Heart right ventricle (tissue), 16 donors: ENCODE measurements around the gene DYNAP. TPM values are rescaled to one million over a fixed set of nuclear protein-coding genes. Genes with fewer than 3 reads are reported as not detected.

Source experiments
- ATAC-seq, 8 donors: fragments of 200-7000 bp; cut with Tn5 transposase; one replicate each; pipeline ENCODE4 v1.9.1; 2020; ENCODE audit warnings: mild to moderate bottlenecking in 8 of 8, moderate library complexity in 8 of 8, moderate number of reproducible peaks in 1 of 8
- DNase-seq, 2 donors: peaks; one replicate each; pipeline ENCODE4 v3.0.0-alpha.2; 2020
- H3K27ac ChIP-seq, 10 donors: fragments of 200-600 bp; sonication (generic) in 2 of 10; one replicate each; pipeline versions ENCODE4 v1.5.0 to v1.8.0; 2020 to 2022; ENCODE audit warnings: mild to moderate bottlenecking in 3 of 10
- H3K27me3 ChIP-seq, 7 donors: fragments of 200-600 bp; one replicate each; pipeline ENCODE4 v1.8.0; 2021 to 2022; ENCODE audit warnings: mild to moderate bottlenecking in 2 of 7
- H3K36me3 ChIP-seq, 9 donors: fragments of 200-600 bp; sonication (generic) in 1 of 9; one replicate each; pipeline versions ENCODE4 v1.5.0 to v1.8.0; 2020 to 2022; ENCODE audit warnings: mild to moderate bottlenecking in 2 of 9
- H3K4me1 ChIP-seq, 9 donors: fragments of 200-600 bp; sonication (generic) in 1 of 9; one replicate each; pipeline versions ENCODE4 v1.5.0 to v1.8.0; 2020 to 2022; ENCODE audit warnings: mild to moderate bottlenecking in 4 of 9
- H3K4me3 ChIP-seq, 10 donors: fragments of 200-600 bp; sonication (generic) in 2 of 10; one replicate each; pipeline versions ENCODE4 v1.5.0 to v1.8.0; 2020 to 2022; ENCODE audit warnings: mild to moderate bottlenecking in 7 of 10, moderate library complexity in 2 of 10
- H3K9me3 ChIP-seq, 11 donors: fragments of 200-600 bp in 10 of 11; sonication (generic) in 2 of 11; one replicate each; pipeline versions ENCODE4 v1.5.0 to v1.8.0; 2013 to 2022; ENCODE audit warnings: mild to moderate bottlenecking in 2 of 11, control low read depth in 1 of 11, moderate library complexity in 1 of 11
- WGBS, 2 donors: extraction: QIAGEN DNeasy Blood & Tissue Kit; methylation state at CpG; one replicate each; pipeline ENCODE4 v1.1.7; 2013; ENCODE audit warnings: inconsistent platforms in 1 of 2; 5-methylcytosine and 5-hydroxymethylcytosine counted together
- intact Hi-C, 10 donors: fragments of 100-400 bp; cut with DNase I; formaldehyde crosslinking; loops; one replicate each; pipeline versions ENCODE4 v1.11.1 to v1.14.2; 2022
- polyA plus RNA-seq, 2 donors: library from polyadenylated mRNA; stranded (reverse); fragments of 200-250 nt; gene quantifications; one replicate each; pipeline ENCODE4 v1.2.3, GENCODE V29; 2013
- total RNA-seq, 10 donors: library from RNA; stranded (reverse); fragmentation: NEBNext Ultra II Directional in 3 of 10; extraction: Animal tissue kit (Norgen Biotek cat#: 25700) in 3 of 10; gene quantifications; one replicate each; pipeline versions ENCODE4 v1.2.1 to v1.2.4, GENCODE V29; 2021 to 2023
- TF ChIP-seq, protein P1 (sequence below), 9 donors: fragments of 200-600 bp; sonication (generic) in 2 of 9; IDR thresholded peaks; one replicate each; pipeline versions ENCODE4 v1.5.0 to v1.8.0; 2021 to 2022; ENCODE audit warnings: antibody characterized with exemption in 9 of 9, mild to moderate bottlenecking in 5 of 9, moderate library complexity in 1 of 9
- donor health status: Arrhythmogenic right ventricular cardiomyopathy.
- donor health status: ischemic (EF 13 %, LVEDD 7.1; RV severe dilation, severe dysfunction).
- donor health status: healthy with polysubstance abuse.
- donor health status: DM: no; HTN: yes; CAD: no.
- donor health status: DM: no; HTN: no; CAD: no.
- donor health status: ischemic (EF 25% LVEDD 6.9; RV normal size, moderate dysfunction).
- donor health status: ischemic (EF 25% LVEDD 5.7; RV mildly dilated, moderate dysfunction).
- donor health status: healthy.
- donor health status: DM: yes; HTN: yes; CAD: no.
- donor health status: Ischemic cardiomyopathy.
- donor health status: ischemic (EF 35%, LVEDD 5.7; RV mildly dilated, moderate dysfunction).
- donor health status: nonischemic (EF 11% LVEDD 7.7; RV severe dilation, severe dysfunction).
- donor health status: DM: yes; HTN: yes; CAD: no.
- donor health status: PGD.
- donor health status: ischemic (EF 29% LVEDD 5.4; RV normal size, mild dysfunction).
- donor health status: nonischemic (EF 23%, LVEDD 6.1; RV moderate dilation, normal function).

Gene DYNAP
- total and polyA plus RNA-seq, 12 donors = not detected

DNA sequence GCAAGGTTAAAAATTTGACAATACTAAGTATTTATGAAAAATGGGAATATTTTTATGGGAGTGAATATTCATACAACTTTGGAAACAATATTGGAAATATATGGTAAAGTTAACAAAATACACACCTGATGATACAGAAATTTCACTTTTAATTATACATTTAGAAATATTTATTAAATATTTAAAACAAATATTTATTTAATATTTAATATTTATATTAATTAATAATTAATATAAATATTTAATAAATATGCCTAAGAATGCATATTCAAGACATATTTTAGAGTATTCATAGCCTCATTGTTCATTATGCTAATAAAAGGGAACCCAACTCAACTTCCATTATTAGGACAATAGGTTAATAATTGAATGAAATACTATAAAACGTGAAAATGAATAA, 7.0 kb upstream of the DYNAP start:
- Histone ChIP-seq H3K4me1 (no peaks in the 10 kb centered on the region), H3K36me3 (no peaks in the 10 kb centered on the region), H3K9me3 (no peaks in the 10 kb centered on the region), H3K27ac (no peak overlapping the region), H3K4me3 (no peak overlapping the region), H3K27me3 (peaks cover 0 to 16% (median 0%) of the 10 kb centered on the region in 7 donors)
- WGBS, 2 donors = 63 to 64% methylated on average over 1 of the region's 1 CpG
- intact Hi-C loops = no loop called here
- ATAC-seq (no peak), DNase-seq (no peak)
- TF ChIP-seq, protein P1, sequence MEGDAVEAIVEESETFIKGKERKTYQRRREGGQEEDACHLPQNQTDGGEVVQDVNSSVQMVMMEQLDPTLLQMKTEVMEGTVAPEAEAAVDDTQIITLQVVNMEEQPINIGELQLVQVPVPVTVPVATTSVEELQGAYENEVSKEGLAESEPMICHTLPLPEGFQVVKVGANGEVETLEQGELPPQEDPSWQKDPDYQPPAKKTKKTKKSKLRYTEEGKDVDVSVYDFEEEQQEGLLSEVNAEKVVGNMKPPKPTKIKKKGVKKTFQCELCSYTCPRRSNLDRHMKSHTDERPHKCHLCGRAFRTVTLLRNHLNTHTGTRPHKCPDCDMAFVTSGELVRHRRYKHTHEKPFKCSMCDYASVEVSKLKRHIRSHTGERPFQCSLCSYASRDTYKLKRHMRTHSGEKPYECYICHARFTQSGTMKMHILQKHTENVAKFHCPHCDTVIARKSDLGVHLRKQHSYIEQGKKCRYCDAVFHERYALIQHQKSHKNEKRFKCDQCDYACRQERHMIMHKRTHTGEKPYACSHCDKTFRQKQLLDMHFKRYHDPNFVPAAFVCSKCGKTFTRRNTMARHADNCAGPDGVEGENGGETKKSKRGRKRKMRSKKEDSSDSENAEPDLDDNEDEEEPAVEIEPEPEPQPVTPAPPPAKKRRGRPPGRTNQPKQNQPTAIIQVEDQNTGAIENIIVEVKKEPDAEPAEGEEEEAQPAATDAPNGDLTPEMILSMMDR (IDR thresholded peaks at IDR 0.05) = no peak

DNA sequence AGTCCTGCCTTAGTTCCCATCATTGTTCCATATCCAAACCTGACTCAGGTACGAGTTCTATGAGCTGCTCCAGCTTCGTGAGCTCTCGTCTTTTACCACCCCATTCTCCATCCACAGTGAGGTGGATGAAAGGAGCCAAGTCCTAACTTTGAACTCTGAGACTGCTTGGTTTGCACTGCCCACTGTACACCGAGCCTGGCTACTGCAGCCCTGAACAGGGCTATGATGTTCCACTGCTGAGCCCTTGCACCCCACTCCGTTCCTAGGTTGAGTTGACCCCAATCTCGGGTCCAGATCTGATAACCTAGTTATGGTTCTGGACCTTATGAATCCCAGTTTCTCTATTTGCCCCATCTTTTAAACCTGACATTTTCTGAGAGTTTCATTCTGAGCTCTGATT, 5.3 kb upstream of the DYNAP start:
- intact Hi-C loops = no loop called here
- TF ChIP-seq, protein P1 (IDR thresholded peaks at IDR 0.05) = no peak
- Histone ChIP-seq H3K27ac (no peak overlapping the region), H3K9me3 (no peaks in the 10 kb centered on the region), H3K4me3 (no peak overlapping the region), H3K36me3 (no peaks in the 10 kb centered on the region), H3K4me1 (no peaks in the 10 kb centered on the region), H3K27me3 (peaks cover 0 to 16% (median 0%) of the 10 kb centered on the region in 7 donors)
- DNase-seq (no peak), ATAC-seq (no peak)
- 74 to 78% methylated on average over 6 of the region's 6 CpGs for WGBS, 2 donors

DNA sequence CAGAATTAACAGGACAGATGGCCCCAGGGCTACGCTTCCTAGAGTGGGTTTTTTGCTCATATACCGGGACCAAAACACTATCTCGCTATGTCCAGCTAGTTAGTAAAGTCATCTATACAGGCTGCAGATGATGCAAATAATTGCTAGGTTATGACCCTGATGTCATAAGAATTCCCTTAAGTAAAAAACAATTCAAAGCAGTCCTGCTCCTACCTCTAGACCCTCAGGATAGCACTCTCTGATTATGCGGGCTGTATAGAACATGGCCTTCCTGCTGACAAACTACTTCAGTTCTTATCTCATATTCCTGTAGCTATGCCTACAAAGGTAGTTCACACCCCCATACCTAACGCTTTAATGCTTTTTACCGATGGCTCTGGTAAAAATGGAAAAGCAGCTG, 13.2 kb downstream of the DYNAP start:
- intact Hi-C loops = no loop called here
- WGBS, 2 donors = 61 to 62% methylated on average over 6 of the region's 6 CpGs
- no peaks in the 10 kb centered on the region for H3K27me3 ChIP-seq
- H3K27ac ChIP-seq = no peak overlapping the region
- H3K9me3 ChIP-seq = no peaks in the 10 kb centered on the region
- H3K4me1 ChIP-seq = peaks cover 0 to 4% (median 0%) of the 10 kb centered on the region in 9 donors
- no peak overlapping the region for H3K4me3 ChIP-seq
- H3K36me3 ChIP-seq = no peaks in the 10 kb centered on the region
- no peak for ATAC-seq
- no peak for DNase-seq
- TF ChIP-seq, protein P1 (IDR thresholded peaks at IDR 0.05) = no peak

DNA sequence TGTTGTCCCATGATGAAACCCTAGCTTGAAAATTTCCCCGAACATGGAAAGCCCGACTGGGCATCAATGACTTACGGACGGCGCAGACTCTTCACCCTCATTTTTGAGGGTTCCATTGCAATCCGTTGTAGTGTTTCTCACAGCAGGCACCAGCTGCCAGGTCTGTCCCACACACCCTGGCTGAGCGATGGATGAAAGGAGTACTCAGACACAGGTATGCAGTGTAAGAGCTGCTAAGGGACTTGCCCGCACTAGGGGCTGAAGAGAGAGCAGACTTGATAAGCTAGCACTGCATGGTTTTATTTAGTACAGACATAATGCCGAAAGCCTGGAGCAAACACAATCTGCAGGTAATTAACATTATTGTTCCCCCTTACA, 15.8 kb downstream of the DYNAP start:
- DNase-seq (no peak), ATAC-seq (no peak)
- Histone ChIP-seq H3K36me3 (no peaks in the 10 kb centered on the region), H3K27ac (no peak overlapping the region), H3K27me3 (no peaks in the 10 kb centered on the region), H3K4me1 (peaks cover 0 to 4% (median 0%) of the 10 kb centered on the region in 9 donors), H3K9me3 (no peaks in the 10 kb centered on the region), H3K4me3 (no peak overlapping the region)
- intact Hi-C loops = no loop called here
- WGBS, 2 donors = 71 to 78% methylated on average over 9 of the region's 9 CpGs
- TF ChIP-seq, protein P1 (IDR thresholded peaks at IDR 0.05) = no peak
